NCI-H2171 treated with DMSO at 0.1 percent for 48 hours (cell line): ENCODE results near the gene MFAP2.
A peak's percentile ranks its signal among the peaks of the same experiment; 100 is the strongest.
"Not testable (repeated sequence)": the region's sequence is repeated elsewhere in the genome, so short reads cannot be mapped to it uniquely, and the experiment has no call there.

Source experiments
- DNase-seq: peaks from one replicate; lab custom pipeline; 2025; lab: John Stamatoyannopoulos, UW

The MFAP2 gene

DNA sequence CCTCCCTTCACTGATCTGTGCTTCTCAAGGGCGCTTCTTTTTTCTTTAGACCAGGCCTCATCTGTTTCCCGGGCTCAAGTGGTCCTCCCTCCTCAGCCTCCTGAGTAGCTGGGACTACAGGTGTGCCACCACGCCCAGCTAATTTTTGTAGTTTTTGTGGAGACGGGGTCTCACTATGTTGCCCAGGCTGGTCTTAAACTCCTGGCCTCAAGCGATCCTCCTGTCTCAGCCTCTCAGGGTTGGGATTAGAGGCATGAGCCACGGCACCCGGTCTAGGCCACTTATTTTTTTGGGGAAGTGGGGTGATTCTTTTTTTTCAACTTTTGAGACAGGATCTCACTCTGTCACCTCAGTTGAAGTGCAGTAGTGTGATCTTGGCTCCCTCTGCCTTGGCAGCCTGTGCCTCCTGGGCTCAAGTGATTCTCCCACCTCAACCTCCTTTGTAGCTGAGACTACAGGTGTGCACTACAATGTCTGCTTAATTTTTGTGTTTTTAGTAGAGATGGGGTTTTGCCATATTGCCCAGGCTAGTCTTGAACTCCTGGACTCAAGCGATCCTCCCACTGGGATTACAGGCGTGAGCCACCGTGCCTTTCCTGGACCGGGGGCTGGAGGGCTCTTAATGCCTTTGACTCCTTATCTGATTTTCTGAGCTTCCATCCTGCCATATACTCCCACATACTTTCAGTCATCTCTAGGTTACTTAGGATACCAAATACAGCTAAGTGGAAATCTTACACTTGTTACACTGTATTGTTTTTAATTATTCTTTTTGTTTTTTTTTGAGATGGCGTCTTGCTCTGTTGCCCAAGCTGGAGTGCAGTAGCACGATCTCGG is 18.9 kb downstream of the MFAP2 start:
- no peak for DNase-seq

DNA sequence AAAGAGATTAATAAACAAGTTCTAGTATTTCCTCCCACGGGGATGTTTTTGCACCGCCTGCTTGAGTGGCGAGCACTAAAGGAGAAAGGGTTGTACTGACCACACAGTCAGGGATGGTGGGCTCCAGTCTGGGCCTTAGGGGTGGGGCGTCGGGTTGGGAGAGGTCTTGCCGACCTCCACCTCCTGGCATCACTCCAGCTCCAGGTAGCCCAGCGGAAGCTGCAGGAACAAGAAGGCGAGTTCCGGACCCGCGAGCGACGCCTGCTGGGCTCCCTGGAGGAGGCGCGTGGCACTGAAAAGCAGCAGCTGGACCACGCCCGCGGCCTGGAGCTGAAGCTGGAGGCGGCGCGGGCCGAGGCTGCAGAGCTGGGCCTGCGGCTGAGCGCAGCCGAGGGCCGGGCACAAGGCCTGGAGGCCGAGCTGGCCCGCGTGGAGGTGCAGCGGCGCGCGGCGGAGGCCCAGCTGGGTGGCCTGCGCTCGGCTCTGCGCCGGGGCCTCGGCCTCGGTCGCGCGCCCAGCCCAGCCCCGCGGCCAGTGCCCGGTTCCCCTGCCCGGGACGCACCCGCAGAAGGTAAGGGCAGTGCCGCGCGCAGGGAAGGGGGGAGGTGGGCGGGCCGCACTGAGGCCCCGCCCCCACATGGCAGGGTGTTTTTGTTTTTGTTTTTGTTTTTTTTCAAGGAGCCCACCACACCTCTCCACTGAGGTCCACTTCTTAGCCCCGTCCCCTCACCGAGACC is 19.7 kb downstream of the MFAP2 start:
- peak; percentile 60 for DNase-seq

DNA sequence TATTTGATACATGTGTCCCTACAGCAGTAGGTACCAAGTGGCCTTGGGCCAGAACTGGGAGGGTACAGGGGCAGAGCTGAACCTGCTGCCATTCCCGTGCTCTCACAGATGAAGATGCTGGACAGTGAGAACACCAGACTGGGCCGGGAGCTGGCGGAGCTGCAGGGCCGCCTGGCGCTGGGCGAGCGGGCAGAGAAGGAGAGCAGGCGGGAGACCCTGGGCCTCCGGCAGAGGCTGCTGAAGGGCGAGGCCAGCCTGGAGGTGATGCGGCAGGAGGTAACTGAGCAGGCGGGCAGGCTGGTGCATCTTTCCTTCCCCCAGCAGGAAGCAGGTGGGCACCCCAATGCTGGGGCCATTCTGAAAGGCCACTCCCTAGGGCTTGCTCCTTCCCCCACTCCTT is 21.9 kb downstream of the MFAP2 start:
- DNase-seq: no peak

DNA sequence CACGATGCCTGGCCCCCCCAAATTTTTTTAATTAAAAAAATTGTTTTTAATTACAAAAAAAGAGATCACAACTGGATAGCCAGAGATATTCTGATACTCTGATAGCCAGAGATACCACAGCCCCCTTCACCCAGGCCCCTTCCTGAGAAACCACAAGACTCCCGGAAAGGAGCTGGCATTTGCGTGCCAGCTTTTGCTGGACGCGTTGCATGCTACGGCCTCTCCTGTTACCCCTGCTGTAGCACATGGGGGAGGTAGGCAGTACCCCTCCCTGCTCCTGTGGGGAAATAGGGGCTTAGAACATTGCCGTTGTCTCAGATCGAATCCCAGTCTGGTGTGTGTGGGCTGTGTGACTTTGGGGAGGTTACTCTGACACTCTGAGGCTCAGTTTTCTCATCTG is 22.7 kb downstream of the MFAP2 start:
- DNase-seq: no peak

DNA sequence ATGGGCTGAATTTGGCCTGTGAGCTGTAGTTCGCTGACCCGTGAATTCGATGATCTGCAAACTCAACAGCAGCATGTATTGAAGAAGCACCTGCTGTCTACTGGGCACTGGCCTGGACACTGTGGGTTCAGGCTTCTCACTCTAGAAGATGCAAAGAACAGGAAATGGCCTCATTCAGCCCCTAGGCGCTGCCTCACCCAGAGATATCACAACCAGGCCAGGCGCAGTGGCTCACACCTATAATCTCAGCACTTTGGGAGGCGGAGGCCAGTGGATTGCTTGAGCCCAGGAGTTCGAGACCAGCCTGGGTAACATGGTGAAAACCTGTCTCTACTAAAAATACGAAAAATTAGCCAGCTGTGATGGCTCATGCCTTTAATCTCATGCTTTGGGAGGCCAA is 23.6 kb downstream of the MFAP2 start:
- DNase-seq: no peak

DNA sequence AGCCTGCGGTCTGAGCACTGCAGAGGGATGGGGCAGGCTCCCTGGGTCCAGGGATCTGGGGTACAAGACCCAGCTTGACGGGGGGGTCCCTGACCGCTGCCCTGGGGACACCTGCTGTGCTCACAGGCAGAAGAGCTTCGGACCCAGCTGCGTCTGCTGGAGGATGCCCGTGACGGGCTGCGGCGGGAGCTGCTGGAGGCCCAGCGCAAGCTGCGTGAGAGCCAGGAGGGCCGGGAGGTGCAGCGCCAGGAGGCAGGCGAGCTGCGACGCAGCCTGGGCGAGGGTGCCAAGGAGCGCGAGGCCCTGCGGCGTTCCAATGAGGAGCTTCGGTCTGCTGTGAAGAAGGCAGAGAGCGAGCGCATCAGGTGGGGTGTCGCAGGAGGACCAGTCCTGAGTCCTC is 25.2 kb downstream of the MFAP2 start:
- DNase-seq: no peak

DNA sequence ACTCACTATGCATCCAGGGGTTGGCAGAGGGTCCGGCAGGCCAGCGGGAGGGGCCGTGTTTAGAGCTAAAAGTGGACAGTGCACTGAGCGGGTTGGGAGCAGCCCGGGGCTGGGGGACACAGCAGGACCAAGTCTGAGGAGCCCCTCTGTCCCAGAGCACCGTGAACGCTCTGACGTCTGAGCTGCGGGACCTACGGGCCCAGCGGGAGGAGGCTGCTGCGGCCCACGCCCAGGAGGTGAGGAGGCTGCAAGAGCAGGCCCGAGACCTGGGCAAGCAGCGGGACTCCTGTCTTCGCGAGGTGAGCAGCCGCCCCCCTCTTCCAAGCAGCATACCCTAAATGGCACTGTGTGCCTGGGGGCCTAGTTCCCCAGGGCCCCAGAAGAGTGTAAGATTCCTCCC is 25.8 kb downstream of the MFAP2 start:
- DNase-seq: no peak

DNA sequence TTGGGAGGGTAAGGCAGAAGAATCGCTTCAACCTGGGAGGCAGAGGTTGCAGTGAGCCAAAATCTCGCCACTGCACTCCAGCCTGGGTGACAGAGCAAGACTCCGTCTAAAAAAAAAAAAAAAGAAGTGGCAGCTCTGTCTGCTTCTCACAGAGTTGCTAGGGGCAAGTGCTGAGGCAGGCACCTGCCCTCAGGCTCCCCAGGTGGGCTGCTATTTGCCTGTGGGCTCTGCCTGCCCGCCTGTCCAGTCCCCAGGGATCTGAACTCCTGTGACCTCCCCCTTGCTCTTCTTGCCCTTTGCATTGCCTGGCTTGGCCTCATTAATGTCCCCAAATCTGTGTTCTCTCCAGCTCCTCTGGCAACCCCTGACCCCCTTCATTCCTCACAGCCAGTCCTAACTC is 28.0 kb downstream of the MFAP2 start:
- not testable (repeated sequence) for DNase-seq

DNA sequence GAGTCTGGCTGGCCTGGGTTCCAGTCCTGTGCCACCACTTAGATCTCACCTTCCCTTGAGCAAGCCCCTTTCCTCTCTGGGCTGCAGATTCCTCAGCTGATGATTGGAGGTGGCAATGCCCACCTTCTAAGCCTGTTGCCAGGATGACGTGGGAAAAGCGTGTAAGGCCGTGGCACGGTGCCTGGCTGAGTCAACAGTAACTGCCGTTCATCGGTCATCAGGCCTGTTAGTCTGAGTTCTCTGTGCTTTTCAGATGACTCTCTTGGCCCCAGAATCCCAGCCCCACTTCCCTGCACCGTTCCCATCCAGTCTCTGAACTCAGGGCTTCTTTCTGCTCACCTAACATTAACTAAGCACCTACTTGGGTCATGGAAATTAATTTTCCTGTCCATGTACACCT is 31.4 kb downstream of the MFAP2 start:
- not testable (repeated sequence) for DNase-seq

DNA sequence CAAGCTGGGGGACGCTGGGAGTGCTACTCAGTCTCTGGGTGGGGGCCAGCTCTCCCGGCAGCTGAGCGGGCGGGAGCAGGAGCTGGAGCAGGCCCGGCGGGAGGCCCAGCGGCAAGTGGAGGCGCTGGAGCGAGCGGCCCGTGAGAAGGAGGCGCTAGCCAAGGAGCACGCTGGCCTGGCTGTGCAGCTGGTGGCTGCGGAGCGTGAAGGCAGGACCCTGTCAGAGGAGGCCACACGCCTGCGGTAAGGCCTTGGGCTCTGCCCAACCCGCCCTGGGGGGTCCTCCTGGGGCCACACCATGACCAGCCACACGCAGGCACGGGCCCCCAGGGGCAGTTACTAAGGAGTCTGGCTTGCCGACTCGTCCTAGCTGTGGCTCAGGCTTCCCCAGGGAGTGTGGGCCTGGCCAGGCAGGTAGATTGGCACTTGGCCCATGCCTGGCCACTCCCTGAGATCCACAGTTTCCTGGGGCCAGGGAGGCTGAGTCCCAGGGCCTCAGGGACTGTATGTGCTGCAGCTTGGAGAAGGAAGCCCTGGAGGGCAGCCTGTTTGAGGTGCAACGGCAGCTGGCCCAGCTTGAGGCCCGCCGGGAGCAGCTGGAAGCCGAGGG is 32.0 kb downstream of the MFAP2 start:
- peak; percentile 51 for DNase-seq

DNA sequence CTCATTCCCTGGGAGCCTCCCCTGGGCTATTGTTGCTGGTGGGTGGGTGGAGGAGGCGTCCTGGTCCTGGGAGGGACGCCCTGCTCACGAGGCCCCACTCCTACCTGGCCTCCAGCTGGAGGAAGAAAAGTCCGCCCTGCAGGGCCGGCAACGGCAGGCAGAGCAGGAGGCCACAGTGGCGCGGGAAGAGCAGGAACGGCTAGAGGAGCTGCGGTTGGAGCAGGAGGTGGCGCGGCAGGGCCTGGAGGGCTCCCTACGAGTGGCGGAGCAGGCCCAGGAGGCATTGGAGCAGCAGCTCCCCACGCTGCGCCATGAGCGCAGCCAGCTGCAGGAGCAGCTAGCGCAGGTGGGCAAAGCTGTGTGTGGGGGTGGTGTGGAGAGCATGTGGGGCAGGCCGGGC is 33.8 kb downstream of the MFAP2 start:
- no peak for DNase-seq

DNA sequence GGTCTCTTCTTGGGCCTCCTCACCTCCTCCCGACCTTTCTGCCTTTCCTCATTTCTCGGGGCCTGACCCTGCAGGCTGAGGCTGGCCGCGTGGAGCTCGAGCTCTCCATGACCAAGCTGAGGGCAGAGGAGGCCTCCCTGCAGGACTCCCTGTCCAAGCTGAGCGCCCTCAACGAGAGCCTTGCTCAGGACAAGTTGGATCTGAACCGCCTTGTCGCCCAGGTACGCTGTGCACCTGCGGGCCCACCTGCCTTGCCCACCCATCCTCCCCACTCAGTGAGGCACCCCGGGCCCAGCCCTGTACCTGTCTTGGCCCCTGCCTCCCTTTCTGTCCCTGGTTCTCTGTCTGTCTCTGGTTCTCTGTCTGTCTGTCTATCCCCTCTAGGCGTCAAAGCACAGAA is 34.2 kb downstream of the MFAP2 start:
- not testable (repeated sequence) for DNase-seq

DNA sequence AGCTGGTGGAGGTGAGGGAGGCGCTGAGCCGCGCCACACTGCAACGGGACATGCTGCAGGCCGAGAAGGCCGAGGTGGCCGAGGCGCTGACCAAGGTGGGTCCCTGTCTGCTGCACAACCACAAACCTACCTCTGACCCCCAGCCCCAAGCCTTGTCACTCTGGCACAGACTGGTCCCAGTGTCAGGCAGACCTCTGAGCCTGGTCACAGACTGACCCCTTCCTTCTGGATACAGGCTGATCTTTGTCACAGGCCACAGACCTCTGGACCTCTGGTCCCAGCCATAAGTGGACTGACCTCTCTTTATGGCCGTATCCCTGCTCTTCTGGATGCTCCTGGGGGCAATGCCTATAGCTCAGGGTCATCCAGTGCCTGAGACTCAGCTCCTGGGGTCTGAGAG is 34.9 kb downstream of the MFAP2 start:
- not testable (repeated sequence) for DNase-seq

DNA sequence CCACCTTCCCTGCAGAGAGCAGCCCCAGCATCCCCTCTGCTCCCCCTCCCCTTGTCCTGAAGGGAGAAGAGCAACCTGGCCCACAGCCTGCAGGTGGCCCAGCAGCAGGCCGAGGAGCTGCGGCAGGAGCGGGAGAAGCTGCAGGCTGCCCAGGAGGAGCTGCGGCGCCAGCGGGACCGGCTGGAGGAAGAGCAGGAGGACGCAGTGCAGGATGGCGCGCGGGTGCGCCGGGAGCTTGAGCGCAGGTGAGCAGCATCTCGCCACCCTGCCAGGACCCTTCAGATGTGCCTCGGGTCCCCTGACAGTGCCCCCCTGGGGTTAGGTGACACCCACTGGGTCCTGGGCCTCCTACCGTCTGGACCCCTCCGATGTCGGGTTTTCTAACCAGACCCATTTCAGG is 36.4 kb downstream of the MFAP2 start:
- DNase-seq: no peak

DNA sequence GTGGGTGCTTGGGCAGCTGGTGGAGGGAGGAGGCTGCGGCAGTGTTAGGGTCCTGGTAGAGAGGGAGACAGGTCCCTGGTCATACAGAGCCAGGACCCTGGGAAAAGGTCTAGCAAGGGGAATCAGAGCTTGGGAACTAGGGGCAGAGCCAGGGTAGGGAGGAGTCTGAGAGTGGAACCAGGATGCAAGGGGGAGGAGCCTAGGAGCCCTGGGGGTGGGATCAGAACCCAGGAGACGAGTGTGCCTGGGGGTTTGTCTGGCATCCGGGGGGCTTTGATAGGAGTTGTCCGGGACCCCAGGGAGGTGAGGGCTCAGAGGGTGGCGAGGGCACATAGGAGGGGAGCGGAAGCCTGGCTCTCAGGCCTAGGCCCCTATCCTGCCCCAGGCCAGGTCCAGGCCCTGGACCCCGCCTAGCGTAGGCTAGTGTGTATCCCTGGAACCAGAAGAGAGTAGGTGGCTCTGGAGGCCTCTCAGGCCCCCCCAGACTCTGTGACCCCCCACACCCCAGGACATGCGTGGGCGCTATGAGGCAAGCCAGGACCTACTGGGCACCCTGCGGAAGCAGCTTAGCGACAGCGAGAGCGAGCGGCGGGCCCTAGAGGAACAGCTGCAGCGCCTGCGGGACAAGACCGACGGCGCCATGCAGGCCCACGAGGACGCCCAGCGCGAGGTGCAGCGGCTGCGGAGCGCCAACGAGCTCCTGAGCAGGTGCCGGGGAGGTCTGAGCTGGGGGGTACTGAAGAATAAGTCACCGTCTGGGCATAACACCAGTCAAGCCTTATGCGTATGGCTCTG is 40.8 kb downstream of the MFAP2 start:
- not testable (repeated sequence) for DNase-seq

DNA sequence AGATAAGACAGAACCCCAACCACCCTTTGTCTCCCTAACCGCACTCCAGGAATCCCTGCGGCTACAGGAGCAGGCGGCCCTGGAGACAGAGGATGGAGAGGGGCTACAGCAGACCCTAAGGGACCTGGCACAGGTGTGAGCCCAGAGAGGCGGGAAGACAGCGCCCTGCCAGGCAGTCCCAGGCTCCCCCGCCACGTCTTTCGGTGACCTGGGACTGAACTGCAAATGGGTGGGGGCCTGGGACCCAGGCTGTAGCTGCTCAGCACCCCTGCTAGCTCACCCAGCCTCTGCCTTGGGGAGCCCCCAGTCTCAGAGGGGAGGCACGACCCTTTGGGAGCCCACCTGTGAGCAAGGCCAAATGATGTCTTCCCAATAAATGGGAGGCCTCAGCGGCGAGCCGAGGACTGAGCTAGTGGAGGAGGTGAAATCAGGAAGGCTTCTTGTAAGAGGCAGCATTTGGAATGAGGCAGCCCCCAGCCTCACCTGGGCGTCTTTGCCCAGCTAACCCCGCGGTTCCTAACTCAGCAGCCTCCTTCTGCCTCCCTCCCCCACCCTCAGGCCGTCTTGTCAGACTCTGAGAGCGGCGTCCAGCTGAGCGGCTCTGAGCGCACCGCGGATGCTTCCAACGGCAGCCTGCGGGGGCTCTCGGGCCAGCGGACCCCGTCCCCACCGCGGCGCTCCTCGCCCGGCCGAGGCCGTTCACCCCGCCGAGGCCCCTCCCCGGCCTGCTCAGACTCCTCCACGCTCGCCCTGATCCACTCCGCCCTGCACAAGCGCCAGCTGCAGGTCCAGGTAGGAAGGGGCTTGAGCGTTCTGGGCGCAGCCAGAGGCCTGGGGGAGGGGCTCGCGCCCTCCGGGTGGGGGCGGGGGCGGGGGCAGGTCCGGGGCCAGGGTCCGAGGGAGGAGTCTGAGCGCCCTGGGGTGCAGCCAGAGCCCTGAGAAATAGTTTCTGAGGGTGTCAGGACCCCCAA is 41.8 kb downstream of the MFAP2 start:
- DNase-seq: no peak

DNA sequence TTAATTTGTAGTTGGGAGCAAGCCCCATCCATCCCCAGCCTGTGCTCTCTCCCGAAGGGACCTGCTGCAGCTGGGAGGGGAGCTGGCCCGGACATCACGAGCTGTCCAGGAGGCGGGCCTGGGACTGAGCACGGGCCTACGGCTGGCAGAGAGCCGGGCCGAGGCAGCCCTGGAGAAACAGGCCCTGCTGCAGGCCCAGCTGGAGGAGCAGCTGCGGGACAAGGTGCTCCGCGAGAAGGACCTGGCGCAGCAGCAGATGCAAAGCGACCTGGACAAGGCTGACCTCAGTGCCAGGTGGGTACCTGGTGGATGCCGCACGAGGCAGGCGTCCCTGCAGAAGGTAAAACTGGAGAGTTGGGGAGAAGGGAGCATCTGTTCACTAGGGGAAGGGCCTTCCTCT is 43.8 kb downstream of the MFAP2 start:
- not testable (repeated sequence) for DNase-seq

DNA sequence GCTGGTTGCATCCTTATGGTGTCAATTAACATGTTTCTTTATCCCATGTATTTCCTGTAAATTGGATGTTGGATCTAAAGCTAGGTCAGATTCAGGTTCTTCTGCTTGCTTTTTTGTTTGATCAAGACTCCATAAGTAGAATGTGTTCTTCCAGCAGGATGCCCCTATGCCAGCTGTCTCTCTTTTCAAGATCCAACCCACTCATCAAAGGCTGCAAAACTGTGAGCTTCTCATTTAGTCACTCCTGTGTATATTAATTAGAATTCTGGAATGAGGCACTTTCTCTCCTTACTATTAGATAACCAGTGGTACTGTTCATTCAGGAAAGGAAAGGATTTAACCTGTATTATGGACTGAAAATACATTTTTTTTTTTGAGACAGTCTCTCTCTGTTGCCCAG is 46.5 kb downstream of the MFAP2 start:
- not testable (repeated sequence) for DNase-seq

DNA sequence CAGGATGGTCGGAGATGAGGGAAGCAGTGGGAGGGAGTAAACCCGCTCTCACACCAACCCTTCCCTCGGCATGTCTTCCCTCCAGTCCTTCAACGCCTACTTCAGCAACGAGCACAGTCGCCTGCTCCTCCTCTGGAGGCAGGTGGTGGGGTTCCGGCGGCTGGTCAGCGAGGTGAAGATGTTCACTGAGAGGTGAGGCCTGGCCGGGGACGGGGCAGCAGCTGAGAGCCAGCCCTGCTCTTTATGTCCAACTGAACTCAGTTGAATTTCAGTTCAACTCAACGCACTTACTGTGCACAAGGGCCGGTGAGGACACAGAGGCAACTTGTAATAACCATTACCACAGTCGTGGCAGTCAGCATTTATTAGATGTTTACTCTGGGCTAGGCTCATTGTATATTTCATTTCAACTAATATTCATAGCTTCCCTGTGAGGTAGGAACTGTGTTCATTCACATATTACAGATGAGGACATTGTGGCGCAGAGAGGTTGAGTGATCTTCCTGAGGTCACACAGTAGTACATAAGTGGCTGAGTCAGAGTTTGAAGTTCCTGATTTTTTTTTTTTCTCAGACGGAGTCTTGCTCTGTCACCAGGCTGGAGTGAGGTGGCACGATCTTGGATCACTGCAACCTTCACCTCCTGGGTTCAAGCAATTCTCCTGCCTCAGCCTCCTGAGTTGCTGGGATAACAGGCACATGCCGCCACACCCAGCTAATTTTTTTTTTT is 49.0 kb downstream of the MFAP2 start:
- DNase-seq: not testable (repeated sequence)
